Stomach smooth muscle (tissue), 2 donors: ENCODE data around the gene RFTN1.
"Not testable (repeated sequence)": the region's sequence is repeated elsewhere in the genome, so short reads cannot be mapped to it uniquely, and the experiment has no call there.

Experiments
- H3K27ac ChIP-seq: one replicate; pipeline ENCODE4 v1.7.0; 2013; ENCODE audit warnings: mild to moderate bottlenecking, low read length, inconsistent platforms
- H3K27me3 ChIP-seq, 2 donors: one replicate each; pipeline ENCODE4 v1.7.0; 2013; ENCODE audit warnings: low read length in 2 of 2; ENCODE audit not compliant: insufficient read depth in 2 of 2, control insufficient read depth in 1 of 2
- H3K36me3 ChIP-seq, 2 donors: one replicate each; pipeline ENCODE4 v1.7.0; 2013; ENCODE audit warnings: low read length in 2 of 2; ENCODE audit not compliant: control insufficient read depth in 2 of 2, insufficient read depth in 2 of 2
- H3K4me1 ChIP-seq: one replicate; pipeline ENCODE4 v1.7.0; 2013; ENCODE audit warnings: low read length; ENCODE audit not compliant: control insufficient read depth, insufficient read depth
- H3K4me3 ChIP-seq, 2 donors: one replicate each; pipeline ENCODE4 v1.7.0; 2013; ENCODE audit warnings: low read length in 2 of 2
- H3K9ac ChIP-seq, 2 donors: one replicate each; pipeline ENCODE4 v1.7.0; 2013; ENCODE audit warnings: low read length in 2 of 2, mild to moderate bottlenecking in 1 of 2
- H3K9me3 ChIP-seq, 2 donors: one replicate each; pipeline ENCODE4 v1.7.0; 2013; ENCODE audit warnings: low read length in 2 of 2; ENCODE audit not compliant: control insufficient read depth in 2 of 2
- donor health status: healthy.
- donor health status: Pancreatic carcinoma.

RFTN1 gene

DNA sequence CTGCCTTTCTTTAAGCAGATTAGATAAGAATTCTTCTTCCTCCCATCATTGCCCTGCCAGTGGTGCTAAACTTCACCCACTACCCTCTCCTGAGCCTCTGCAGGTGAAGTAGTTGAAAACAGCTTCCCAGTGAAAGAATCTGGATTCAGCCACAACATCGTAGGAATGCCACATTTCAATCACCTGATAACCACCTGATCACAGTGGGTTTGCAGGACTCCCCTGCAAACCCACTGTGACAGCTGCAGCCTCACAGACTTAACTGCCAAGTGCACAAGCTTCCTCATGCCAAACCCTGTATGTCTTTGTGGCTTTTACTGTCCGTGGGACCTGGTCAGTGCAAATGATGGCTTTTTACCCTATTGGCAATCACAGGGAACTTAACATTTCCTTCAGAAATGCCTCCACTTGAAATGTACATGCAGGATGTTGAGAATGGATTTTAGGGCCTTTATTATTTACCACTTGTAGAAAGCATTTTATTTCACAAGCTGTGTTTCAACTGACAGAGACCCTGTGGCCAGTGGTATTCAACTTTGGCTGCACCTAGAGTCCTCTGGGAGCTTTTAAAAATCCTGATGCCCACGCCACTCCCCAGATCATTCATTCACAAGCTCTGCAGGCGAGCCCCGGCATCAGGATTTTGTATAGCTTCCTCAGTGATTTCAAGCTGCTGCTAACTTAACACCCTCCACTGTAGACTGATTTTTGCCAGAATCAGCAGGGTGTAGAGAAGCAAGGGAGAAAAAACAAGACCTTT, 199.4 kb downstream of the RFTN1 start:
- H3K27me3 ChIP-seq, result no peaks in the 10 kb centered on the region
- H3K9ac ChIP-seq, result no peak overlapping the region
- H3K4me3 ChIP-seq, result no peak overlapping the region
- peaks cover 7% of the 10 kb centered on the region for H3K4me1 ChIP-seq
- no peaks in the 10 kb centered on the region for H3K9me3 ChIP-seq
- no peak overlapping the region for H3K27ac ChIP-seq
- peaks cover 10 to 29% of the 10 kb centered on the region in 2 donors for H3K36me3 ChIP-seq

DNA sequence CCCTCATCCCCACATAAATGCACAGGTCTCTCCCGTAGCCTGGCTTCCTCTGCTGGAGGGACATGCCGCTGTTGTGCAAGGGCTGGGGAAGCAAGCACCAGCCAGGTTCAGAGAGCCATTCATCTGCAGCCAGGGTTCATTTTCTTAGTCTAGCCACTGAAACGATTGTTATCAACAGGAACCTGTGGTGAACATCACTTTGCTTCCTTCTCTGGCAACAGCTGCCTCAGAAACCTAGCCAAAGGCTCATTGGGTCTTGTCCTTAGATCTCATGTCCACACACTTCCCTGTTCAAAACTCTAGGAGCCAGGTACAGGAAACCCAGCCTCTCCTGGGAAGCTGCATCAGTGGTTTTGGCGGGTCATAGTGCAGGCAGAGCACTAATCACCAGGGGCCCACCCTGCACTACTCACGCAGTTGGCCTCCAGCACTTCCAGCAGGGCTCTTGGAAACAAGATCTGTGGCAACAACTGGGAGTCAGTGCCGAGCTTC, 201.5 kb downstream of the RFTN1 start:
- no peak overlapping the region for H3K9ac ChIP-seq
- H3K27me3 ChIP-seq, result no peaks in the 10 kb centered on the region
- no peak overlapping the region for H3K27ac ChIP-seq
- no peaks in the 10 kb centered on the region for H3K9me3 ChIP-seq
- peaks cover 7% of the 10 kb centered on the region for H3K4me1 ChIP-seq
- no peak overlapping the region for H3K4me3 ChIP-seq
- peaks cover 10 to 27% of the 10 kb centered on the region in 2 donors for H3K36me3 ChIP-seq

DNA sequence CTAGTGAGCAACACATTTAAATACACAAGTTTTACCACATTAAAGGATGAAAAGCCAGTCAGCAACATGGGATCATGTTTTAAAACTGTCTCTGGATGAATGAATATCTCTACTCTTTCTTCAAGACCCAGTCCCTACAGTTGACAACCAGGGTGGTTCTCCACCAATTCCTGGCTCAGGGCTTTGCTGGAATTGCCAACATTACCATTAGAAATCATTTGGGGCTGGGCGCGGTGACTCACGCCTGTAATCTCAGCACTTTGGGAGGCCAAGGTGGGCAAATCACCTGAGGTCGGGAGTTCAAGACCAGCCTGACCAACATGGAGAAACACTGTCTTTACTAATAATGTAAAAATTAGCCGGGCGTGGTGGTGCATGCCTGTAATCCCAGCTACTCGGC, 203.0 kb downstream of the RFTN1 start:
- not testable (repeated sequence) for H3K27me3 ChIP-seq, H3K27ac ChIP-seq, H3K4me1 ChIP-seq, H3K9me3 ChIP-seq, H3K9ac ChIP-seq, H3K4me3 ChIP-seq
- H3K36me3 ChIP-seq, result peaks cover 4 to 15% of the 10 kb centered on the region in 2 donors

DNA sequence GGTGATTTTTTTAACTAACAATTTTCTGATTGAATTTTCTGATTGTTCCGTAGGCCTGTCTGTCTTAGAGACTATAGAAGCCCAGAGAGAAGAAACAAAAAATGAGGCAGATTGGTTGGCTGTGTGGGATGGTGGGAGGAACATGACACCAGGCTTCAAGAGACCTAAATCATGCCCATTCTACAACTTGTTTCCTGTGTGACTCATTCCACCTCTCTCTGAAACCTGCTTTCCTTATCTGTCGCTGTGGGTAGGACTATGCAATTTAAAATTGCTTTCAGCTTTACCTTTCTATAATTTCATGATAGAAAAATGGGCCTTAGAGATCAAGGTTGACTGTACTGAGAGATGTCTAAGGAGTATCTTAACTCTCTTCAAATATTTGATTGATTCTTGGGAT, 203.9 kb downstream of the RFTN1 start:
- no peaks in the 10 kb centered on the region for H3K9me3 ChIP-seq
- H3K4me1 ChIP-seq, result peaks cover 4% of the 10 kb centered on the region
- no peak overlapping the region for H3K9ac ChIP-seq
- H3K36me3 ChIP-seq, result peaks cover 4 to 20% of the 10 kb centered on the region in 2 donors
- no peaks in the 10 kb centered on the region for H3K27me3 ChIP-seq
- no peak overlapping the region for H3K27ac ChIP-seq
- H3K4me3 ChIP-seq, result no peak overlapping the region

DNA sequence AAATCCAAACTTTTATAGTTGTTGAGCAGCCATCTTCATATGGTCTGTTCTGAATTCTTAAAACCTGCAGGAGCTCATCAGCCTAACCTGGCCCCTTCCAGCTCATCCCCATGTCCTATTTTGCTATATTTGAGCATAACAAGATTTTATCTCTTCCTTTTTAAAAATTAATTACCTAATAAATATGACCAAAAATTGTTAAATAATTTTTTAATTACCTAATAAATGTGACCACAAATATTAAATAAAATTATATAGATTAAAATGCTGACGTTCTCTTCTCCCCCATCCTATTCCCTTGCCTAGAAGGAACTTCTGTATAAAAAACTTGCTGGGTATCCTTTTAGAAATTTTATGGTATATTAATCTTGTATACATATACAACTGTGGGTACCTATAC, 204.8 kb downstream of the RFTN1 start:
- Histone ChIP-seq H3K4me1 (peaks cover 4% of the 10 kb centered on the region), H3K36me3 (peaks cover 4 to 15% of the 10 kb centered on the region in 2 donors), H3K9me3 (no peaks in the 10 kb centered on the region), H3K4me3 (no peak overlapping the region), H3K9ac (no peak overlapping the region), H3K27ac (no peak overlapping the region), H3K27me3 (no peaks in the 10 kb centered on the region)

DNA sequence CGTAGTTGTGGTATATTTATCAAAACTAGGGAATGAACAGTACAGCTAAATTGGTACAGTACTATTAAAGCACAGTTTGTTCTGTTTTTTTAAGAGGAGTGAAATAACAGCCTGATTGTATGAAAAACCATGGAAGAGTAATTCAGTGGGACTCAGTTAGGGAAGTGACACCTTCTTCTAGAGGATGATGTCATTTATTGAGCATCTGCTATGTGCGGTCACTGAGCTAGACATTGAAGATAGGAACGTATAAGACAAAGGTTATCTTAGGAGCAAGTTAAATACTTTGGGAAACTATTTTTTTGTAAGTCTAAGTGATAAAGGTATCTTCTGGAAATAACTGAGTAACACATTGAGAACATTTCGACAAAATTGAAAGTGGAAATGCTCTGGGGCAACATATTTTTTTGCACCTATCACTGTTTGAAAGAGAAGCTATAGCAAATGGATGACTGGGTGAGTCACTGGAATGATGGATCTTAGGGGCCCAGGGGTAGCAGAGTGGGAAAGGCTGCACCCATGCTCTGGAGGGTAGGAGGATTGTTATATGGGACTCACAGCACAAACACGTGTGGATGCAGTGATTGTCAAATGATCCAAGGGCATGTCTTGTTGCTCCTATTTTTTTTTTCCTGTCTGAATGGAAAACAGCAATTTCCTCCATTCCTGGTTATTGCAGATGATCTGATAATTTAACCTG, 205.5 kb downstream of the RFTN1 start:
- Histone ChIP-seq H3K36me3 (peaks cover 8 to 9% of the 10 kb centered on the region in 2 donors), H3K9me3 (no peaks in the 10 kb centered on the region), H3K4me3 (no peak overlapping the region), H3K27me3 (no peaks in the 10 kb centered on the region), H3K9ac (no peak overlapping the region), H3K4me1 (peaks cover 4% of the 10 kb centered on the region), H3K27ac (no peak overlapping the region)

DNA sequence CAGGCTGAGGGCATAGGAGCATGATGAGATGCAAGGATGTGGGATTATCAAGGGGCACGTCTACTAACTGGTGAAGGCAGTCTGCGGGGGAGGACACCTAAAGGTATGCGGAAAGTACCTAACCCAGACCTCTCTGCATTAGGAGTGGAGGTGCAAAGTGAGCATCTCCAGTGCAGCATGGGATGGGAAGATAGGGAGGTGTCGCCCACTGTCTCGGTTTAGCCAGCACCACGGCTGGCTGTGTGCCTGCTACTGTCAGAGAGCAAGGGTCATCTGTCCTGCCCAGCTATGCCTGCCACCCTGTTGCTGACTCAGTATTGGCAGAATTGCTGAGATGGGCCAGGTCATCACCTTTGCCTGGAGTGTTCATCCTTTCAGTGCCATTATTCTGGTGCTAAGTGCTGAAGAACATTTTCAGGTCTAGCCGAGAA, 208.4 kb downstream of the RFTN1 start:
- H3K9ac ChIP-seq, result no peak overlapping the region
- H3K36me3 ChIP-seq, result peaks cover 12 to 23% of the 10 kb centered on the region in 2 donors
- H3K4me1 ChIP-seq, result no peaks in the 10 kb centered on the region
- no peak overlapping the region for H3K27ac ChIP-seq
- H3K27me3 ChIP-seq, result no peaks in the 10 kb centered on the region
- no peaks in the 10 kb centered on the region for H3K9me3 ChIP-seq
- H3K4me3 ChIP-seq, result no peak overlapping the region

DNA sequence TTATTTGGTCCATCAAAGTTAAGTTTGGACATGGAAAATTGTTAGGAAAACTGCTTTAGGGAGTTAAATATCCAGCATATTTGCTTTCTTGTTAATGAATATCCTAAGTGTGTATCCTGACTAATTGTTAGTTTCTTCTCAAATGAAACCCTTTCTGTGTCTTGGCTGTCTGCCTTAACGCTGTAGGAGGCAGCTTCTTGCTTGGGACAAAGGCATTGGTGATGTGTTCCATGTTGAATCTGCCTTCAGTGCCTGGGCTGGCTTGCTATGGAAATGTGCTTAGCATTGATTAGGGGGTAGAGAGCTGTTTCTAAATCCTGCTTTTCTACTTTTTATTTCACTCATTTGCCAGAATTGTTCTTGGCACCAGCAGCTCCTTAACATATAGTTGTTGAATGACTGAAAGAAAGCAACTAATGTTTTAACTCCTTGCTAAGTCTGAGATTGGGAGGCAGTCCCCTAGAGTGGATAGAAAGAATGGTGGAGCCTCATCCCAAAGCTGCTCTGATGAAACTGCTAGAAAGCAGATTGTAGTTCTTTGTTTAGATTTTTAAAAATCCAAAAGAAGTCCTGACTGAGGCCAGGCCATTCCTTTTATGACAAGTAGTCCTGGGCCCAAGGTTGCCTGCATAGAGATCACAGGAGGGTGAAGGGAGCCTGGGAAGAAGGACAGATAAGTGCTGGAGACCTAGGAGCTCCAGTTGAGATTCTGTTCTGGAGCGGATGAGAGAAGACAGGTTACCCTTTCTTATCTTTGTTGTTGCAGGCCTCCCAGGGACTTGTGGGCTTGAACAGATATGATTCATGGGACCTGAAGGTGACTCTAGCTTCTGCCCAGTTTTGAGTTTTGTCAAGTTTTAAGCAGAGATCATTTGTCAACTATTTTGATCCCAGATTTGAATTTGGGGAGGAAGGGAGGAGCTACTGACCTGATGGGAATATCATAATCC, 209.2 kb downstream of the RFTN1 start:
- Histone ChIP-seq H3K27ac (no peak overlapping the region), H3K9ac (no peak overlapping the region), H3K36me3 (peaks cover 8 to 23% of the 10 kb centered on the region in 2 donors)

DNA sequence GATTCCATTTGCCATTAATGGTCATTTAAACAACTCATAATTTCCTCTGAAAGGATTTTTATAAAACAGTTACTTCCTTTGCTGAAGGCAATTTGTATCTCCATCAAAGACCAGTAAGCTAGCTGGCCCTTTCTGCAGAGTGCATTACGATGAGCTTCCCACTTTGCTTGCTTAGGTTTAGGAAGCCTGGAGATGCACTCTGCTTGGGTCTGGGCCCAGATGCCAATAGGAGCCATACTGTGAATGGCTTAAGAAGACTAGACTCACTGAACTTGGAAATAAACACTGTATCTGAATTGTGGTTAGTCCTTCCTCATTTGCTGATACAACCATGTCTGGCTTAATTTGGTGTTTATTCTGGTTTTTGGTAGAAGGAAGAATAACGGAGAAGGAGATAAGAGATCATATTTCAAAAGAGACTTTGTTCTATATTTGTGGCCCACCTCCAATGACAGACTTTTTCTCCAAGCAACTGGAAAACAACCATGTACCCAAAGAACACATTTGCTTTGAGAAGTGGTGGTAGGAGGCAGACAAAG, 210.4 kb downstream of the RFTN1 start:
- H3K36me3 ChIP-seq, result peaks cover 8 to 23% of the 10 kb centered on the region in 2 donors
- no peaks in the 10 kb centered on the region for H3K27me3 ChIP-seq
- H3K4me3 ChIP-seq, result no peak overlapping the region
- no peak overlapping the region for H3K27ac ChIP-seq
- no peaks in the 10 kb centered on the region for H3K4me1 ChIP-seq
- no peaks in the 10 kb centered on the region for H3K9me3 ChIP-seq
- no peak overlapping the region for H3K9ac ChIP-seq

More for the DNA sequence above, 209.2 kb downstream of the RFTN1 start:
- Histone ChIP-seq H3K9me3 (no peaks in the 10 kb centered on the region), H3K4me1 (no peaks in the 10 kb centered on the region), H3K27me3 (no peaks in the 10 kb centered on the region), H3K4me3 (no peak overlapping the region)

DNA sequence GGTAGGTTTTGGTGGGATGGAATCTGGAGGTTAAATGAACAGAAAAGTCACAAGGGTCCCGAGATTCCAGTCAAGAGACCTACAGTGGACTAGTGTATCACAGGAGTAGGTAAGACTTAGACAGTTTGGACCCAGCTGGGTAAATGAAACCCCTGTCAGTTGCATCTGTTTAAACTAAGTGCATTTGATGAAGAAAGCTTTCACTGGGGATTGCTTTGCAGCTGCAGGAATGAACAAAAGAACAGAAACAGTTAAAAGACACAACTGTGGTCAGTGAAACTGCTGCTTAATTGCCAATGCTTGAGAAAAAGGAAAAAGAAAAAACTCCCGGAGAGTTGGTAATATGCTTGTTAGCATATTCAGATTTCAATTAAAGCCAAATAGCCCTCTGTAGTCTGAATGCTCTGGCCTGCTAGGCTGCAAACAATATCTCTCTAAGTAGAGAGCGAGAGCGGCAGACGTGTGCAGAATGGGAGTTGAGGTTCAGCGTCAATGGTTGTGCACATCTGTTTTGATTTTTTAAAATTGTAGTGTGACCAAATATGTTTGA, 211.3 kb downstream of the RFTN1 start:
- Histone ChIP-seq H3K9ac (no peak overlapping the region), H3K27ac (no peak overlapping the region), H3K4me1 (no peaks in the 10 kb centered on the region), H3K27me3 (no peaks in the 10 kb centered on the region), H3K36me3 (peaks cover 8 to 23% of the 10 kb centered on the region in 2 donors), H3K9me3 (no peaks in the 10 kb centered on the region), H3K4me3 (no peak overlapping the region)
